COR-L47 (cell line): ENCODE data around the gene EGFR.
"Not testable (repeated sequence)": the region's sequence is repeated elsewhere in the genome, so short reads cannot be mapped to it uniquely, and the experiment has no call there.

ENCODE experiments used
- DNase-seq: peaks from one replicate; lab custom pipeline; 2025; lab: John Stamatoyannopoulos, UW

The EGFR gene

DNA sequence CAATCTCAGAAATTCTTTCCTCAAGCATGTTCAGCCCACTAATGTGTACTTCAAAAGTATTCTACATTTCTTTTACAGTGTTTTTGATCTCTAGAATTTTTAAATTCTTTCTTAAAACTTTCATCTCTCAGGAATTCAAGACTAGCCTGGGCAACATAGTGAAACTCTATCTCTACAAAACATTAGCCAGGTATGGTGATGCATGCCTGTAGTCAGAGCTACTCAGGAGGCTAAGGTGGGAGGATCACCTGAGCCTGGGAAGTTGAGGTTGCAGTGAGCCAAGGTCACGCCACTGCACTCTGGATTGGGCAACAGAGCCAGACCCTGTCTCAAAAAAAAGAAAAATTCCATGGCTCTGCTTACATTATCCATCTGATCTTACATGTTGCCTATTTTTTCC lies 5.0 kb upstream of the EGFR start:
- no peak for DNase-seq

DNA sequence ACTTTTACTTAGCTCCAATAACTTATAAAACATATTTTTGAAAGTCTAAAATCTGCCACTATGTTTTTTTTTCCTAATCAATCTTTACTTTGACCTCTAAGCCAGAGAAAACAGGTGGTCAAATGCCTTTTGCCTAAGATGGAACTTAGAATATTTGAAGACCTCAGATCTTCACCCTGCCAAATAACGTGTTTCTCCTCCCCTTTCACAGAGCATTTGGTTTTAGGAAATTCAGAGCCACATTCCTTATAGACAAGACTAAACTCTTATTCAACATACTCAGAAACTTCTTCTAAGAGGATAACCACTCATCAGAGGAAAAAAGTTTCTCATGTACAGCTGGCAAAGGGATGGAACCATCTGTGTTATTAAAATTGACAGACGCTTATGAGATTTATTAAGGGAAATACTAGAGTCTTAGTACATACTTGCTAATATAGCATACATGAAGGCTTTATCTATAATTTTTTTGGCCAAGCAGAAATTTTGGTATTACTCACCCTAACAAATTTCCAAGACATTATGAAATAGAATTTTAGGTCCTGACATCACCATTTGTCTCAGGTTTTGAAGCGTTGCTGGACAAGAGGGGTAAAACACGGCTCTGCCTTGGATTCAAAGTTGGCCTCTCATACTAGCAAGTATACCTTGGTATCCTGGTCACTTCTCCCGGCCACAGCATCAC lies 2.6 kb upstream of the EGFR start:
- DNase-seq = no peak

DNA sequence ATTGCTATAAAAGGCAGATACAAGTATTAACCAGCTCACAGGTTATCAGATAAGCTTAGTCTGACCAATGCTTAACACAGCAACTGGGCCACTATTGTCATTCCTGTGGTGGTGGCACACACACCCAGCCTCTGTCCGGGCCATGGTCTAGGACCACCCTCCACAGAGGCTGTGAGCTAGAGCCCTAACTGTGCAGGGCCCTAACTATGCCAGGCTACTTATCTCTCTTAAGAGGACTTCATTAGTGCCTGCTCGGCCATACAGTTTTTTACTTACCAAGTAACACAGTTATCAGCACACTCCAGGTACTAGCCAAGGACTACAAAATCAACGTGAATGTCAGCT lies 2.1 kb upstream of the EGFR start:
- no peak for DNase-seq

DNA sequence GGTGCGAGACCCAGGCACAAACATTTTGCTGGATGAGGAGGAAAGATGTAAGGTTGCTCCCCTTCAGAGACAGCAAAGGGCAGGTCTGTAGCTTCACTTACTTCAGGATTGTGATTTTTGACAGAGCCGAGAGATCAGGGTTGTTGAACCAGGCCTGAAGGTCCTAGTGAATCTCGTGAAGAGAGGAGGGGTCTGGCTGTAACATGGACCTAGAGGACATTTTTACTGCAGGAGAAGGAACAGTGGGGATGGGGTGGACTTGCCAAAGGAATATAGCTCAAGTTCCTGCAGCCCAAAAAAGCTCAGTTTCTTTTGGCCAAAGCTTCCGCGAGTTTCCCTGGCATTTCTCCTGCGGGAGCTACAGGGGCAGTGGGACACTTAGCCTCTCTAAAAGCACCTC lies 976 bp upstream of the EGFR start:
- DNase-seq = no peak

DNA sequence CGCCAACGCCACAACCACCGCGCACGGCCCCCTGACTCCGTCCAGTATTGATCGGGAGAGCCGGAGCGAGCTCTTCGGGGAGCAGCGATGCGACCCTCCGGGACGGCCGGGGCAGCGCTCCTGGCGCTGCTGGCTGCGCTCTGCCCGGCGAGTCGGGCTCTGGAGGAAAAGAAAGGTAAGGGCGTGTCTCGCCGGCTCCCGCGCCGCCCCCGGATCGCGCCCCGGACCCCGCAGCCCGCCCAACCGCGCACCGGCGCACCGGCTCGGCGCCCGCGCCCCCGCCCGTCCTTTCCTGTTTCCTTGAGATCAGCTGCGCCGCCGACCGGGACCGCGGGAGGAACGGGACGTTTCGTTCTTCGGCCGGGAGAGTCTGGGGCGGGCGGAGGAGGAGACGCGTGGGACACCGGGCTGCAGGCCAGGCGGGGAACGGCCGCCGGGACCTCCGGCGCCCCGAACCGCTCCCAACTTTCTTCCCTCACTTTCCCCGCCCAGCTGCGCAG lies 424 bp downstream of the EGFR start:
- DNase-seq = no peak

DNA sequence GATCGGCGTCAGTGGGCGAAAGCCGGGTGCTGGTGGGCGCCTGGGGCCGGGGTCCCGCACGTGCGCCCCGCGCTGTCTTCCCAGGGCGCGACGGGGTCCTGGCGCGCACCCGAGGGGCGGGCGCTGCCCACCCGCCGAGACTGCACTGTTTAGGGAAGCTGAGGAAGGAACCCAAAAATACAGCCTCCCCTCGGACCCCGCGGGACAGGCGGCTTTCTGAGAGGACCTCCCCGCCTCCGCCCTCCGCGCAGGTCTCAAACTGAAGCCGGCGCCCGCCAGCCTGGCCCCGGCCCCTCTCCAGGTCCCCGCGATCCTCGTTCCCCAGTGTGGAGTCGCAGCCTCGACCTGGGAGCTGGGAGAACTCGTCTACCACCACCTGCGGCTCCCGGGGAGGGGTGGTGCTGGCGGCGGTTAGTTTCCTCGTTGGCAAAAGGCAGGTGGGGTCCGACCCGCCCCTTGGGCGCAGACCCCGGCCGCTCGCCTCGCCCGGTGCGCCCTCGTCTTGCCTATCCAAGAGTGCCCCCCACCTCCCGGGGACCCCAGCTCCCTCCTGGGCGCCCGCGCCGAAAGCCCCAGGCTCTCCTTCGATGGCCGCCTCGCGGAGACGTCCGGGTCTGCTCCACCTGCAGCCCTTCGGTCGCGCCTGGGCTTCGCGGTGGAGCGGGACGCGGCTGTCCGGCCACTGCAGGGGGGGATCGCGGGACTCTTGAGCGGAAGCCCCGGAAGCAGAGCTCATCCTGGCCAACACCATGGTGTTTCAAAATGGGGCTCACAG lies 1.1 kb downstream of the EGFR start:
- DNase-seq = no peak

DNA sequence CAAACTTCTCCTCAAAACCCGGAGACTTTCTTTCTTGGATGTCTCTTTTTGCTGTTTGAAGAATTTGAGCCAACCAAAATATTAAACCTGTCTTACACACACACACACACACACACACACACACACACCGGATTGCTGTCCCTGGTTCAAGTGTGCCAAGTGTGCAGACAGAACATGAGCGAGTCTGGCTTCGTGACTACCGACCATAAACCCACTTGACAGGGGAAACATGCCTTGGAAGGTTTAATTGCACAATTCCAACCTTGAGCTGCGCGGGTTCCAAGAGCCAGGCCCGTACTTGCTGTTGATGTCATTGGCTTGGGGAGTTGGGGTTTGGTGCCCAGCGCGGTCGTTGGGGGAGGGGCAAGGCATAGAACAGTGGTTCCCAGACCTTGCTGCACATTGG lies 1.7 kb downstream of the EGFR start:
- DNase-seq = no peak

DNA sequence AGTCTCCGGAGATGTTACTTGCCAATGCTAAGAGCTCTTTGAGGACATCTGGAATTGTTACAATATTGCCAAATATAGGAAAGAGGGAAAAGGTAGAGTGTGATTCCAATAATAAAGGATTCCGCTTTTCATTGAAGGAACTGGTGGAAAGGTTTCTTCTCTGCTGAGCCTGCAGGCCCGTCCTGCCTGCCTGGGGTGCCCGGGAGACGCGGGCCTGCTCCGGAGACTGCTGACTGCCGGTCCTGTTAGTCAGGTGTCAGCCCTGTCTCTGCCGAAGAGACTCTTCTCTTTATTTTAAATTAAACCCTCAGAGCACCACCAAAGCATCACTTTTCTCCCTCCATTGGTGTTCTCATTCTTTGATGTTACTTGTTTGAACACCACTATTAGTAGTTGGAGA lies 2.2 kb downstream of the EGFR start:
- DNase-seq = no peak

DNA sequence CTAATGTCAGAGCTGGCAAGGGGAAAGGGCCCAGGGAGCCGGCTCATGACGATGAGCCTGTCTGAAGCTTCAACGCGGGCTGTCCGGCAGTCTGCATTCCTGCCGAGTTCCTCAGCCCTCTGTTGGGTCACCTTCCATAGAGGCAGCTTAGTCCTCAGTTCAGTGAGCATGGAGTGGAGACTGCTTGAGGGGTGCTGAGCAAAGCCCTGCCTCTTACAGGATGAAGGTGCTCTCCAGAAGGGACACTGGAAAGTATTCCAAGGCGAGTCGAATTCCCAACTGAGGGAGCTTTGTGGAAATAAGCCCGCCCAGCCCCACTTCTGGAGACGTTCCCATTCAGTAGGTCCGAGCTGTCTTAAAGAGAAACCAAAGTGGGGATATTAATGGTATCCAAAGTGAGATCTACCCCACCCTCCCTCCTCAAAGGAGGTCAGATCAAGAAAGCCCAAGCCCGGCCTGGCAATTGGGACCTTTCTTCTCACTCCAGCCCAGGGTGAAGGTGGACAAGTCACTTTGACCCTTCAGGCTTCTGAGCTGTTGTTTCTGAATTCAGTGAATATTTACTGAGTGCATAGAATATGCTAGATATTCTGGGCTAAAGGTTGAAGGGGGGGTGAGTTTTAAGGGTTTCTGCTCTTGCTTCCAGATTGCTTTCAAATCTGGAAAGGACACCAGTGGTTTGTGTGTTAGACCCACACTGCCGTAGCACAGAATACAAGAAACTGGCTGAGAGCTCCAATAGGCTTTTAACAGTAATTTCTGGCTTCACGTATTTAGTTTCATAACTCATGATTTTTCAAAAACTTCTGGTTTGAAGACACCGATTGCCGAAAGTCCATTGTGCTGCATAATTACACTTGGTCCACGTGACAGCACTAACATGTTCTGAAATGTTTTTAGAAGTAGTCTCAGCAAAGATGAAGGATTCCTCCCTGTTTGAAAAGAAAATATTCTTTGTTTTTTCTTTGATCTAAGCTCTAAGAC lies 3.5 kb downstream of the EGFR start:
- no peak for DNase-seq

DNA sequence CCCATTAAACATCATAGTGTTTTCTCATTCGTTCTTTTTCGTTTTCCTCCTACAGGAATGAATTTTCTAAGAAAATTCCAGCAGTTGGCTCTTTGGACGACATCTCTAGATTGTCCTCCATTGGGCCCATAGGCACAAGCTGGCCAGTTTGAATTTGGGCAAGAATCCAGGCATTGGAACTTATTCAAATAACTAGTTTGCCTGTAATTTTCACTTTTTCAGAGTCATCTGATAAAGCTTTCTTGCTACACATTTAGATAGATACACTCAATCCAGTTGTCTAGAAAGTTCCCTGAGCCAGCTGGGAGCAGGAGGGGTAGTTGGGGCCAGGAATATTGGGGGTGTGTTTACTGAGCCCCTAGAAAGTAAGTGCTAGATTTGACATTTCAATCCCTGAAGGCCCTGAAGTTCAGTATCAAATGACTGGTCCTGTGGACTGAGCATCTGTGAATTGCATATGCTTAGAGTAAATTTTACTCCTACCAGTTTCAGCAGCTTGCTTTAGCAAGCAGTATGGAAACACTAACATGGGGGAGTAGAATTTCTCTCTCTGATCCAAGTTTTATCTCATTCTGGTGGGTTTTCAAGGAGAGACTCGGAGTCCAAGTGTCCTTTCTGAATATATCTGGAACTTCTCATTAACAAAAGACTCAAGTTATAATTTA lies 5.2 kb downstream of the EGFR start:
- DNase-seq = no peak

DNA sequence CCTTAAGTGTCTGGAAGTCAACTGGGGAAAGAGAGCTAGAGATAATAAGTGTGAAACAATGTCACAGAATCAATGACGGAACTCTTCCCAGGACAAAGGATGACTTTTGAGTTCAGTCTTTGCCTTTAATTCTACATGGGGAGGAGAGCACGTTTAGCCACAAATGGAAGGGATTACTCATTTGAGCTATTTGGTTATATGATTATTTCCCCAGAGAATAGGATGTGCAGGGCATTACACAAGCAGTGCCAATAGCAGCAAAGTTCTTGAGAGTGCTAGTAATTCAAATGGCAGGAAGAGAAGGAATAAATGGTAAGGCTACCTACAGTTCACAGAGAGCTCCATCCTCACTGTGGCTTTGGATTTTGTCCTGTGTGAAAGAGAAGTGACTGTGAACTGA lies 6.0 kb downstream of the EGFR start:
- DNase-seq = no peak

DNA sequence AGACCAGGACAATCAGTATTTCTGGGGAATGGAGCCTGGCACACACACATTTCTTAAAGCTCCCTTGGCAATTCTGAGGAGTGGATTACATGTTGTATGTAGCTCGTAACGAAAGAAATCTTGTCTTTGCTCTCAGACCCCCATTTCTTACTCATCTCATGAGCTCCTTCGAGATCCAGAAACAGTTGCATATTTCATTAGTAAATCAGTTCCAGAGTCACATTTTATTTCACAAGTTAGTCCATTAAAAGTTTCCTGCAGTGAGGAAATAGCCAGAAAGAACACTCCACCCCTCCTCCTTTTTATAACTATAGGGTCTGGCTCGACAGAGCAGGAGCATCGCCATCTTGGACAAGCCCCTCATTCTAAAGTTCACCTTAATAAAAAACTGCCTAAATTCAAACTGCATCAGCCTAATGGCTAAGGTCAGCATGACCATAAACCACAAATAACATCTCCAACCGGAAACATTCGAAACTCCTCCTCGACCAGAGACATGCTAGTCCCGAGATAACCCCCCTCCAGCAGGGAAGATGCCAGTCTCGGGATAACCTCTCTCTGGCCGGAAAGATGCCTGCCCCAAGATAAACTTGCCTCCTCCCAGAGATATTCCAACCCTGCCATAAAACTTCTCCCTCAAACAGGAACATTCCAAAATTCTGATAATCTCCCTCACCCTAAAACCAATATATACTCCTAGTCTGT lies 7.4 kb downstream of the EGFR start:
- DNase-seq = no peak

DNA sequence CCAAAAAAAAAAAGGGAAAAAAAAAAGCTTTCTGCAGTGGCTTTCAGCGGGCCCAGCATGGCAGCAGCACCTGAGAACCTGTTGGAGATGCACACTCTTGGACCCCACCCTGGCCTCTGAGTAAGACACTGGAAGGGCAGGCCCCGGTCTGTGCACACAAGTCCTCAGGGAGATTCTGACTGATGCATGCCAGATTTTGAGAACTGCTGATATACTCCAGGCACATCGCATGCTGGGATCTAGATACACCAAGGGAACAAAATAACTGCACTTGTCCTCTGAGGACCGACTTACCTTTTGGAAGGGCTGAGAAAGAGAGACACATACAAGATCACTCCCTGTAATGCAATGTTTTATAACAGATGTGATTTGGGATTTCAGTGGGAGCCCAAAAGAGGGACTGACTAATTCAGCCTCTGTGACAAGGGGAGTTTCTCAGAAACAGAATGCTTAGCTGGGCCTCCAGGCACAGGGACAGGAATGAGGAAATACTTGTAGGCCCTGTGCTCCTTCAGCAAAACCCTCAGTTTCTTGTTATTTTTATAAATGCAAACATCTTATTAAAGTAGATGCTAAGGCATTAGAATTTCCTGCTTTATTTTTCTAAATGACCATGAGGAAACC lies 8.2 kb downstream of the EGFR start:
- DNase-seq = no peak

DNA sequence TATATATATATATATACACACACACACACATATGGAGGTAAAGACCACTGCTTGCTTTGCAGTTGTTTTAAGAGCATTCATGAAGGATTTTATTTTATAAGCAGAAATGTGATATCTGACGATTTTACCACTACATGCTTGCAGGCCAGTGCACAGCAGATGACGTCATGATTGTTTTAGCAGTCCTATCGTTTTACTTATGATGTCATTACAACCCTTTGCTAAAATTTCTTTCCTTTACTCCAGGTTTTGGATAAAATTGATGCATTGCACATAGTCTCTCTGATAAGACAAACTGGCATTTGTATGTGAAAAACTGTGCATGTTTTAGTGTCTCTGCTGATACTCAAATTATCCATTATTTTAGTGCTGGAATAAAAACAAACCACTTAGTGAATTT lies 9.2 kb downstream of the EGFR start:
- no peak for DNase-seq

DNA sequence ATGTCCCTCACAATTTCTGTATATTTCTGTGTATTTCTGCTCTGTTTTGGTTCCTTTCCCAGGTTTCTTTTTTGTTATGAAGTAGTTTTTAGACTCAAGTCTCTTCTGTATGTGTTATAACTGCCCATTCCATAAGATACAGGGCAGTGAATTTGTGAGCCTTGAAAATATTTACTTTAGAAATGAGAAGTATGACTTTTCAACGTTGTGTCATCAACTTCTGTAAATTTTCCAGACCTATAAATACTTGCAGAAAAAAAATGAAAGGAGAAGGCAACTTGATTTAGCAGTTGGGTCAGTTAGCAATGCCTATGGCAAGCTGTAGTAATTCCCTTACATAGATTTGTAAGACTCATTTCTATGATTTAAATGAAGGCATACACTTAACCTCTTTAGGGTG lies 11.5 kb downstream of the EGFR start:
- DNase-seq = no peak

DNA sequence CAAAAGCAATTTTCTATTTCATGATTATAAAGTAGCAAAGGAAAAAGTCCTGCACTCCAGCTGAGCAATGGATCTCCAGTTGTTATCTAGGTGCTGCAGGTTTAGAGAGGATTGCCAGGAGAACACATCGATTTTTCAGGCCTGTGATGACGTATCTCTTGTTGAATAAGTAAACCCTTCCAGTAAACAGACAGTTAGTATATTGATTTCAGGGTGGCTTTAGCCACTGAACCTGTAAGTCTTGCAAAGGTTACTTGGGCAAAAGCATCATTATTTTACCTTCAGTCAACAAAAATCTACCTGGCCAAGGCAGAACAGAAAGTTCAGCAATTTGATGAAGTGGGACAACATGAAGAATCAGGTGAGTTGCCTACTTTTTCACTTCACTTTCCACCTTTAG lies 12.3 kb downstream of the EGFR start:
- DNase-seq = no peak

DNA sequence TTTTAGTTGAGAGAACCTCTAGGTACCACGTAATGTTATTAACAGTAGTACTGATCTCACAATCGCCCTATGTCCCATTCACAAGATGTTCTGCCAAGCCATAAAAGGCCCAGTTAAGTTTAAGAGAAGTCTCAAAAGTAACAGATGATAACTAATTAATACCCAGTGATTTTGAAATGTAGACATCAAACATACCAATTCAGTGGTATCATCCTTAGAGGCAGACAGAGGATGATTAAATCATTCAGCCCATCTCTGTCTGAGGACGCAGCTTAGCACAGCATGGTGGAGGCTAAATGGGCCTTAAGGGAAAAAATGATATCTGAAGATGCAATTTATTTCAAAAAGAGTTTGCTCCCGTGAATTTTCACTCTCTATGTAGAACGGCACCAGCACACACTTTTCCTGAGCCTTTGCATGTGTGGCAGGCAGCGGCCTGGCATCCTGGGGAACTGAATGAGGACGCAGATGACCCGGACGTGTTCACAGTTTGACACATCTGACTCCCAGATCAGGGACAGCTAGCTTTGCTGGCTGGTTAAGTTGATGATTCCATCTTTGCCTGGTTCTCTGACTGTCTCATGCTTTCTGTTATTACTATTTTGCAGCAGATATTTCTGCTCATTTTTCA lies 13.4 kb downstream of the EGFR start:
- no peak for DNase-seq

DNA sequence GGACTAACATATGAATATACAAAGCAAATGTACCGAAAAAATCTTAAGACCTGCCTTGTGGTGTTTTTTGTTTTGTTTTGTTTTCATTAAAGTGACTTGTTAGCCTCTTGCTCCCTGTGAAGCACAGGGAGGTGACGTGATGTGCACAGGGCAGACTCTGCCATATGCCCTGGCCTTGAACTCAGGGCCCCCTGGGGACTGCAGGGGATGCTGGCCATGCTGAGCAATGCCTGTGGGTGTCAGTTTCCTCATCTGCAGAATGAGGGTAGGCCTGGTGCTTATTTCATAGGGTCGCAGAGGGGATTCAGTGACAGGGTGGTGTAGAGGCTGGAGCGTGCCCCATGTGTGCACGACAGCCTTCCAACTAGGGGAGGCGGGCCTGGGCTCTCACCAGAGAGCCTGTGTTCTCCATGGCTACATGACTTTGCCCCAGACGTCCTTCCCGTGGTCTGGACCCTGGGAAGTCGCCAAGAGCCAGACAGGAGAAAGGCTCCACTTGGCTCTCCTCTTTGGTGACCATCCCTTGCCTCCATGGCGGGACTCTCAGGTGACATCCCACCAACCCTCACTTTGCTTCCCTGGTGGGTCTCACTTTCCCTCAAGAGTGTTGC lies 14.5 kb downstream of the EGFR start:
- no peak for DNase-seq

DNA sequence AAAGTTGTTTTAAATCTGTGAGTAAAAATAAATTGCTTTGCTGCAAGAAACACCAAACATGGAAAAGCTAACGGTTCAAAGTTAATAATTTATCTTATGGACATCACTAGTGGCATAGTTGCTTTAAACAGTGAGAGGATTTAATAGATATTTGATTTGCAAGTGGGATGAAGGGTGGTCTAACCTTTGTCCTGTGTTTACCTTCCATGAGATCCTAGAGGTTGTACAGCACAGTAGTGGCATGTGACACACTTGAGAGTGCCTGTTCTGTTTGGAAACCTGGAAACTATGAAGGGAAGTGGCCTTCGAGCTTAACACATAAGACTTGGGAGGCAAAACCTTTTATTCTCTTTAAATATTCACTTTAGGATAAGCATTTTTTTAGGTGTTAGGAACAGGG lies 16.0 kb downstream of the EGFR start:
- no peak for DNase-seq

DNA sequence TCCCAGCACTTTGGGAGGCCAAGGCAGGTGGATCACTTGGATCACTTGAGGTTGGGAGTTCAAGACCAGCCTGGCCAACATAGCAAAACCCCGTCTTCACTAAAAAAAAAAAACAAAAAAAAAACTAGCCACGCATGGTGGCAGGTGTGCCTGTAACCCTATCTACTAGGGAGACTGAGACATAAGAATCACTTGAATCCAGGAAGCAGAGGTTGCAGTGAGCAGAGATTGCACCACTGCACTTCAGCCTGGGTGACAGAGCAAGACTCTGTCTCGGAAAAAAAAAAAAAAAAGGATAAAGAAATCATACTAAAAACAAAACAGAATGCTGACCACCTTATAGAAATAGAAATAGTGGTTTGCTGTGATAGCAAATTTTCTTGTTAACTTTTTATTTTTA lies 16.6 kb downstream of the EGFR start:
- DNase-seq = not testable (repeated sequence)
